Neural progenitor cell (in vitro differentiated cells): Measurements from ENCODE around the gene SLC5A2.

Source experiments
- EZH2 ChIP-seq: fragments of 200-600 bp; sonication (generic); IDR thresholded peaks from 2 replicates; pipeline ENCODE4 v1.6.1; 2017; ENCODE audit warnings: antibody characterized with exemption, mild to moderate bottlenecking, moderate library complexity
- TF ChIP-seq, protein P1 (sequence below): fragments of 200-600 bp; sonication (generic); IDR thresholded peaks from 2 replicates; pipeline ENCODE4 v1.5.1; 2017; ENCODE audit warnings: antibody characterized with exemption, mild to moderate bottlenecking

DNA sequence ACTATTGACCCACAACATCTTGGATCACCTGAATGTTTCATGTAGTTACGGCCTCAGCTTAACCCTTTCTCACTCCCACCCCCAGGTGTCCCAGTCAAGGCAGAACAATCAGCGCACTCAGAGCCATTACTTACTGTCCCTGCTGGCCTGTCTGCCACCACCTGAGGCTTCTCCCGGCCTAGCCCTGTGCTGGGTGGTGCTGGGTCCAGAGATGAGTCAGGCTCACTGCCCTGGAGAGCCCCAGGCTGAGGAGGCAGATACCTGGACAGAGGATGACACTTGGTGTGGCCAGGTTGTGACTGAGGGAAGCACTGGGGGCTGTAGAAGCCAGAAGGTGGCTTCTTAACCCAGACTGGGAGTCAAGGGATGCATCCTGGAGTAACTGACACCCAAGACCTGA is 4.0 kb upstream of the SLC5A2 start:
- TF ChIP-seq, protein P1, sequence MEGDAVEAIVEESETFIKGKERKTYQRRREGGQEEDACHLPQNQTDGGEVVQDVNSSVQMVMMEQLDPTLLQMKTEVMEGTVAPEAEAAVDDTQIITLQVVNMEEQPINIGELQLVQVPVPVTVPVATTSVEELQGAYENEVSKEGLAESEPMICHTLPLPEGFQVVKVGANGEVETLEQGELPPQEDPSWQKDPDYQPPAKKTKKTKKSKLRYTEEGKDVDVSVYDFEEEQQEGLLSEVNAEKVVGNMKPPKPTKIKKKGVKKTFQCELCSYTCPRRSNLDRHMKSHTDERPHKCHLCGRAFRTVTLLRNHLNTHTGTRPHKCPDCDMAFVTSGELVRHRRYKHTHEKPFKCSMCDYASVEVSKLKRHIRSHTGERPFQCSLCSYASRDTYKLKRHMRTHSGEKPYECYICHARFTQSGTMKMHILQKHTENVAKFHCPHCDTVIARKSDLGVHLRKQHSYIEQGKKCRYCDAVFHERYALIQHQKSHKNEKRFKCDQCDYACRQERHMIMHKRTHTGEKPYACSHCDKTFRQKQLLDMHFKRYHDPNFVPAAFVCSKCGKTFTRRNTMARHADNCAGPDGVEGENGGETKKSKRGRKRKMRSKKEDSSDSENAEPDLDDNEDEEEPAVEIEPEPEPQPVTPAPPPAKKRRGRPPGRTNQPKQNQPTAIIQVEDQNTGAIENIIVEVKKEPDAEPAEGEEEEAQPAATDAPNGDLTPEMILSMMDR, result no peak
- no peak for TF ChIP-seq EZH2
